SK-N-MC (cell line): ENCODE results near the gene DYRK4.

Source experiments
- DNase-seq: peaks from one replicate; pipeline ENCODE4 v3.0.0-alpha.2; 2011; ENCODE audit warnings: low read depth, low spot score
- H3K27ac ChIP-seq: fragments of 200-600 bp; sonication (generic); 2 replicates; pipeline ENCODE4 v1.5.1; 2016; ENCODE audit warnings: mixed run types
- H3K36me3 ChIP-seq: fragments of 200-600 bp; sonication (generic); 2 replicates; pipeline ENCODE4 v1.6.1; 2017; ENCODE audit warnings: antibody characterized with exemption, low read length, mixed read lengths; ENCODE audit not compliant: insufficient read depth
- H3K4me3 ChIP-seq: fragments of 200-600 bp; sonication (generic); 2 replicates; pipeline ENCODE4 v1.5.1; 2016
- H3K9ac ChIP-seq: fragments of 200-600 bp; sonication (generic); 2 replicates; pipeline ENCODE4 v1.8.0; 2017; ENCODE audit warnings: mixed run types, mixed read lengths; ENCODE audit not compliant: insufficient read length
- H3K9me3 ChIP-seq: fragments of 200-600 bp; sonication (generic); 2 replicates; pipeline ENCODE4 v1.6.1; 2017; ENCODE audit warnings: low read depth, mild to moderate bottlenecking, antibody characterized with exemption, low read length, moderate library complexity, mixed read lengths
- EZH2 ChIP-seq: fragments of 200-600 bp; sonication (generic); IDR thresholded peaks from one replicate; pipeline ENCODE4 v1.6.1; 2017; ENCODE audit warnings: antibody characterized with exemption
- FOXP2 ChIP-seq: optimal IDR thresholded peaks from 2 replicates; pipeline ENCODE3; 2011; ENCODE audit warnings: mild to moderate bottlenecking, moderate library complexity; ENCODE audit not compliant: insufficient read depth; ENCODE audit errors: extremely low read length, control extremely low read depth
- POLR2AphosphoS5 ChIP-seq: IDR thresholded peaks from 2 replicates; pipeline ENCODE4 v1.6.1; 2012; ENCODE audit warnings: mild to moderate bottlenecking, low read depth, low read length, borderline replicate concordance

DYRK4 gene

DNA sequence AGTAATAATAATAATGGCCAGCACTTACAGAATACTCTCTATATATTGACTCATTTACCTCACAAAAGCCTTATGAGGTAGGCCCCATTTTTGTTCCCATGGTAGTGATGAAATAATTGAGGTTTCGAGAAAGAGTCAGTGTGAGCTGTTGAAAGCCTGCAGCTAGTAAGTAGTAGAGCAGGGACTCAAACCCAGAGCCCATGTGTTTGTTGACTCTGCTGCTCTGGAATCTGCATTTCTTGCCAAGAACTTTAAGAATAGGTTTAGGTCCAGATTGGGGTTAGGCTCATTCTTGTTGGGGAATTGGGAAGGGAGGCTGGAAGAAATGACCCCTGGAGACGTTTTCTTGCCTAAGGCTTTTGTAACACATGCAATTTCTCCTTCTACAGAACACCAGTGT, 27.9 kb downstream of the DYRK4 start:
- Histone ChIP-seq H3K27ac (no peak overlapping the region), H3K9me3 (no peaks in the 10 kb centered on the region), H3K4me3 (no peak overlapping the region), H3K9ac (no peak overlapping the region), H3K36me3 (no peaks in the 10 kb centered on the region)
- no peak for DNase-seq
- no peak for TF ChIP-seq EZH2
- TF ChIP-seq POLR2AphosphoS5: no peak
- no peak for TF ChIP-seq FOXP2

DNA sequence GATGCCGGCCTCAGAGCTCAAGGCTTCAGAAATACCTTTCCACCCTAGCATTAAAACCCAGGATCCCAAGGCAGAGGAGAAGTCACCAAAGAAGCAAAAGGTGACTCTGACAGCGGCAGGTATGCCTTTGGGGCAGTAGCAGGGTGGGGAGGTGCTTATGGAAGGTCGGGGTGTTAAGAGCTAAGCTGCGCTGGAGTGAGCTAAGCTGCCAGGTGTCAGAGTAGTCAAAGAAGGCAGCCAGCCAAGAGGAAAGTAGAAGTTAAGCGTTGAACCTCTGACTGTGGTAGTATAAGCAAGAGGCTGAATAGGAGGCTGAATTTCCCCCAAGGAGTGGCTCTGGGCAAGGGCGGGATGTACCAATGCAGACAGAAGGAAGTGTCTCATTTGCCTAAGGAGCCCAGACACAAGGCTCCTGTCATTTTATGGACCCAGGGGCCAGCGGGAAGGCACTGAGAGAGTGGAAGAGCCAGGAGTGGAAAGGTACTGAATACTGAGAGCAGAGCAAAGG, 29.2 kb downstream of the DYRK4 start:
- no peaks in the 10 kb centered on the region for H3K9me3 ChIP-seq
- no peak overlapping the region for H3K9ac ChIP-seq
- no peak overlapping the region for H3K4me3 ChIP-seq
- H3K36me3 ChIP-seq: no peaks in the 10 kb centered on the region
- no peak overlapping the region for H3K27ac ChIP-seq
- DNase-seq: no peak
- no peak for TF ChIP-seq FOXP2
- TF ChIP-seq EZH2: no peak
- TF ChIP-seq POLR2AphosphoS5: no peak

DNA sequence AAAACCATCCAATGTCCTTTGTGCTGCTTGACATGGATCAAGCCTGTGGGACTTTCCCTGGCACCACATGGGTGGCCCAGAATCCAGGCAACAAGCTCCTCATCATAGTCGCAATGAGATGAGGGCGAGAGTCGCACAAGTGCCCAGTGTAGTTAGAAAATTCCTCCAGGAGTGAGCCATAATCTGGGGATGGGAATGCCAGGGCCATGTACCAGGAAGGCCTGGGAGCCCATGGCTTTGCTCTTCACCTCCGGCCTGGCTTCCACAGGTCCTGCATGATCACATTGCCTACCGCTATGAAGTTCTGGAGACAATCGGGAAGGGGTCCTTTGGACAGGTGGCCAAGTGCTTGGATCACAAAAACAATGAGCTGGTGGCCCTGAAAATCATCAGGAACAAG, 33.9 kb downstream of the DYRK4 start:
- no peaks in the 10 kb centered on the region for H3K36me3 ChIP-seq
- no peak overlapping the region for H3K27ac ChIP-seq
- no peak overlapping the region for H3K4me3 ChIP-seq
- no peaks in the 10 kb centered on the region for H3K9me3 ChIP-seq
- TF ChIP-seq POLR2AphosphoS5 (no peak), EZH2 (no peak), FOXP2 (no peak)
- DNase-seq: no peak
- H3K9ac ChIP-seq: no peak overlapping the region

DNA sequence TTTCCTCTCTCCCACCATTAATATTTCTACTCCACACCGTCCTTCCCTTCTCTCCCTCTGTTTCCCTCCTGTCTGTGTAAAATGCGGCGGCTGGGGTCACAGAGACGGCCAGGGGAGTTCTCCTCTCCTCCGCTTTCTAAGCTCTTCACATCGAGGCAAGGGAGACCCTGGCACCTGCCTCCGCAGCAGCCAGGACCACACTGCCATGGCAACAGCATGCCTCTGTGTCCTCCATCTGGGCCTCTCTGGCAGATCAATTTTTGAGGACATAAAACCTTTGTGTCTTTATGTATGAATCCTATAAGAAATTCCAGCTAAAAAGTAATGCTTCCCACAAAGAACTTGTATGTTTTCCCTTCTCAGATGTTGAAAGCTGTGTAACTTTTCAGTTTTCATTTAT, 41.4 kb downstream of the DYRK4 start:
- TF ChIP-seq EZH2: no peak
- TF ChIP-seq FOXP2: no peak
- no peak for TF ChIP-seq POLR2AphosphoS5
- Histone ChIP-seq H3K4me3 (no peak overlapping the region), H3K36me3 (no peaks in the 10 kb centered on the region), H3K9ac (no peak overlapping the region), H3K9me3 (no peaks in the 10 kb centered on the region), H3K27ac (no peak overlapping the region)
- no peak for DNase-seq

DNA sequence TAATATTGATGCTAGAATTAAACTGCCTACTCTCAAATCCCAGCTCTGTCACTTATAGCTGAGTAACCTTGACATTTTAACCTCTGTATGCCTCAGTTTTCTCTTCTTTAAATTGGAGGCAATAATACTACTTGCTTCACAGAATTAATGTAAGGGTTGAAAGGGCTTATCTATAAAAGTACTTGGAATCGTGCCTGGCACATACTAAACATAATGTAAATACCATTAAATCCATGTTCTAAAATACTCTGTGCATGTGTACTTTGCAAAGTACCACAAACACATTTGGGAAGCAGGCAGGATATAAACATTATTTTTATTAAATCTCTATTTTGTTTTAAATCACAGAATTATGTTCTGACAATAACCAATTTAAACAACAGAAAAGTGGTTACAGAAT, 41.9 kb downstream of the DYRK4 start:
- no peak overlapping the region for H3K27ac ChIP-seq
- no peak overlapping the region for H3K9ac ChIP-seq
- H3K4me3 ChIP-seq: no peak overlapping the region
- H3K9me3 ChIP-seq: no peaks in the 10 kb centered on the region
- no peaks in the 10 kb centered on the region for H3K36me3 ChIP-seq
- no peak for TF ChIP-seq FOXP2
- TF ChIP-seq EZH2: no peak
- TF ChIP-seq POLR2AphosphoS5: no peak
- DNase-seq: no peak

DNA sequence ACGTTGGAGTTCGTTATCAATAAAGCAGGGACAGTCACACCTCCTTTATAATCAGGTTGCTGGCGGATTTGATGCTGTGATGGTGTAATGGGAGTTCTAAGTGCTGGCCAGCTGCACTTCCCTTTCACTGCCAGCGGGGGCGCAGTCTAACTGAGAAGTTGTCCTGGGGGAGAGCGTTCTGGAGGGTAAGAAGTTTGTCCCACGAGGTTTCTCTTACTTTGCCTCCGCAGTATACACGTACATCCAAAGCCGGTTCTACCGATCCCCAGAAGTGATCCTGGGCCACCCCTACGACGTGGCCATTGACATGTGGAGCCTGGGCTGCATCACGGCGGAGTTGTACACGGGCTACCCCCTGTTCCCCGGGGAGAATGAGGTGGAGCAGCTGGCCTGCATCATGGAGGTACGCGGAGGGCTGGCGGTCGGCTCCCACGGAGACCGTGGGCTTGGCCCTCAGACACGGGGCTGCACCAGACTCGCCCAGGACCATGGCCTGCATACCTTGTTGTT, 42.7 kb downstream of the DYRK4 start:
- Histone ChIP-seq H3K9ac (peak overlapping the region; percentile 90), H3K27ac (no peak overlapping the region), H3K4me3 (peak overlapping the region; percentile 99), H3K9me3 (no peaks in the 10 kb centered on the region), H3K36me3 (no peaks in the 10 kb centered on the region)
- peak; percentile 66 for TF ChIP-seq POLR2AphosphoS5
- no peak for TF ChIP-seq EZH2
- TF ChIP-seq FOXP2: peak; percentile 13
- DNase-seq: peak; percentile 64

DNA sequence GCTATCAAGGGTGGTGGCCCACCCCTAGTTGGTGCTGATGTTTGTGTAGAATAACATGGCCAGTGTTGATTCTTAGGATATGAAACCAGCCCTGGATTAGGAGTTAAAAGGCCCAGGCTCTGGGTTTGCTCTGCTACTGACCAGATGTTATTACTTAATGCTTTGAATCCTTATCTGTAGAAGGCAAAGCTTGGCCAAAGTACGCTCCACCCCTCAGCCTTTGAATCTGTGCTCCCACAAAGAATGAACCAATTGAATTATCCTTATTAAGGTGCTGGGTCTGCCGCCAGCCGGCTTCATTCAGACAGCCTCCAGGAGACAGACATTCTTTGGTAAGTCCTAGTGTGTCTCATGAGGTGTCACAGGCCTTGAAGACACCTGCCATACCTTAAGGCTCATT, 45.0 kb downstream of the DYRK4 start:
- Histone ChIP-seq H3K4me3 (no peak overlapping the region), H3K27ac (no peak overlapping the region), H3K9ac (no peak overlapping the region), H3K9me3 (no peaks in the 10 kb centered on the region), H3K36me3 (no peaks in the 10 kb centered on the region)
- no peak for DNase-seq
- TF ChIP-seq EZH2: no peak
- TF ChIP-seq POLR2AphosphoS5: no peak
- no peak for TF ChIP-seq FOXP2

DNA sequence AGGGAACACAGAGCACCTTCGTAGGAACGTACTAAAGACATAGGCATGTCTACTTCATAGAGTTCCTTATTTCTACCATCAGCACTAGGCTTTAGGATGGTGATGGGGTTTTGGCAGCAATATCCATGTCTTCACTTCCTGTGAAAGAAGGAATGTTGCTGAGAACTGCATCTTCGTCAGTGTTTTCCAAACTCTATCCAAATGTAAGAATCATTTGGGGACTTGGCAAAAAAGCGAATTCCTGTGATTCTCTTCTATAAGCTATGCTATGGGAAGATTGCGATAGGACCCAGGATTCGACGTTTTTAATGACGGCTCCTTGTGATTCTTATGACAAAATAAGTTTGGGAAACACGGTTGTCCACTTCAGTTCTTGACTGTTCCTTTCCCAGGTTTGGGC, 47.1 kb downstream of the DYRK4 start:
- Histone ChIP-seq H3K4me3 (no peak overlapping the region), H3K27ac (no peak overlapping the region), H3K9me3 (no peaks in the 10 kb centered on the region), H3K36me3 (peaks cover 12% of the 10 kb centered on the region), H3K9ac (no peak overlapping the region)
- DNase-seq: no peak
- TF ChIP-seq POLR2AphosphoS5 (no peak), FOXP2 (no peak), EZH2 (no peak)

DNA sequence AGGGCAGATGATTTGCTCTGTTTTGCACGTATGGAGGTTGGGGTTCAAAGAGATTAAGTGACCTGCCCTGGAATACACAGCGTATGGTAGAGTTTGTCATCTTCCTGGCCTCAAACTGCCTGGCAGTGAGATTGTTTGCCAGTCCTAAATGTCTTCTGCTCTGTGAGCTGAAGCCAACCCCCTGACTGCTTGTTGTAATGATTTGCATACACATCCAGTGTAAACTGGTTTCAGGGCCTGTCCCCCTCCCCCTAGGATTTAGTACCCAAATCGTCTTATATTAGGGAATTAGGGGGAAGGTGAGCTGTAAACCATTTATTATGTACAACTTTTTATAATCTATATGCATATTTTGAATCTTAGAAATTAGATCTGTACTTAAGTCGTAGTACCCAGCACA, 48.5 kb downstream of the DYRK4 start:
- no peak overlapping the region for H3K4me3 ChIP-seq
- DNase-seq: no peak
- H3K9me3 ChIP-seq: no peaks in the 10 kb centered on the region
- H3K9ac ChIP-seq: no peak overlapping the region
- H3K27ac ChIP-seq: no peak overlapping the region
- H3K36me3 ChIP-seq: peaks cover 15% of the 10 kb centered on the region
- no peak for TF ChIP-seq EZH2
- TF ChIP-seq POLR2AphosphoS5: no peak
- no peak for TF ChIP-seq FOXP2
